Activated naive CD4-positive, alpha-beta T cell treated with anti-CD3 and anti-CD28 coated beads for 36 hours (primary cell): ENCODE measurements around the gene AUTS2. TPM values are rescaled to one million over a fixed set of nuclear protein-coding genes. Genes with fewer than 3 reads are reported as not detected.

Source experiments
- CTCF ChIA-PET: fragments of 350-600 bp; sonication (Branson Sonifier 250); formaldehyde crosslinking; loops from one replicate; lab custom pipeline; 2021; ENCODE audit warnings: antibody characterized with exemption; lab: Charles Lee
- DNase-seq: peaks from one replicate; pipeline ENCODE4 v3.0.0-alpha.2; 2020
- H3K27ac Mint-ChIP-seq: one replicate; pipeline ENCODE4 v1.8.0; 2021; ENCODE audit warnings: mild to moderate bottlenecking, mixed read lengths
- H3K27me3 Mint-ChIP-seq: one replicate; pipeline ENCODE4 v1.8.0; 2021; ENCODE audit warnings: low read depth, mixed read lengths
- H3K36me3 Mint-ChIP-seq: one replicate; pipeline ENCODE4 v1.8.0; 2021; ENCODE audit warnings: low read depth, mixed read lengths
- H3K4me1 Mint-ChIP-seq: one replicate; pipeline ENCODE4 v1.8.0; 2021; ENCODE audit warnings: low read depth, mixed read lengths
- H3K4me3 Mint-ChIP-seq: one replicate; pipeline ENCODE4 v1.8.0; 2021; ENCODE audit warnings: mild to moderate bottlenecking, moderate library complexity, mixed read lengths
- H3K9me3 Mint-ChIP-seq: one replicate; pipeline ENCODE4 v1.8.0; 2021; ENCODE audit warnings: mixed read lengths
- intact Hi-C: fragments of 100-400 bp; cut with micrococcal nuclease; formaldehyde crosslinking; loops from one replicate; pipeline ENCODE4 v1.15.1; 2023
- total RNA-seq, 2 experiments: library from RNA; stranded (reverse); gene quantifications; one replicate each; pipeline ENCODE4 v1.2.3, GENCODE V29; 2021

The AUTS2 gene
- total RNA-seq, 2 experiments from 2014 or later, result 0.79 to 1.1 TPM

DNA sequence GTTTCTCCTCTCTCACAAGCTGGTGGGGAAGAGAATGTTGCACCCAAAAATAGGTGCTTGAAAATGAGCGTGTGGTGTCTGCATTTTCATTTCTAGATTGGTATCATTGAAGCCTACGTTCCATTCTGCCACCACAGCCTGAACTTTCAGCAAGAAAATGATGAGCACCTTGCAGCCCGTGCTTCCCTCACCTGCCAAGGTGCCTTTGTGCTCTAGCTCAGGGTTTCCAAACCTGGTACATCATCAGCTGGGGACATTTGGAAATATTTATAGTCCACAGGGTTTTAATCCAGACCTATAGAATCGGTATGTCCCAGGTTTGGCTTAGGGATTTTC lies 701.2 kb downstream of the AUTS2 start:
- Mint-ChIP-seq H3K4me3 (no peak overlapping the region), H3K27ac (no peak overlapping the region), H3K9me3 (peaks cover 2% of the 10 kb centered on the region), H3K36me3 (no peaks in the 10 kb centered on the region), H3K4me1 (no peaks in the 10 kb centered on the region), H3K27me3 (no peaks in the 10 kb centered on the region)
- DNase-seq, result no peak
- CTCF ChIA-PET, result no interaction called here
- intact Hi-C loops, result no loop called here

DNA sequence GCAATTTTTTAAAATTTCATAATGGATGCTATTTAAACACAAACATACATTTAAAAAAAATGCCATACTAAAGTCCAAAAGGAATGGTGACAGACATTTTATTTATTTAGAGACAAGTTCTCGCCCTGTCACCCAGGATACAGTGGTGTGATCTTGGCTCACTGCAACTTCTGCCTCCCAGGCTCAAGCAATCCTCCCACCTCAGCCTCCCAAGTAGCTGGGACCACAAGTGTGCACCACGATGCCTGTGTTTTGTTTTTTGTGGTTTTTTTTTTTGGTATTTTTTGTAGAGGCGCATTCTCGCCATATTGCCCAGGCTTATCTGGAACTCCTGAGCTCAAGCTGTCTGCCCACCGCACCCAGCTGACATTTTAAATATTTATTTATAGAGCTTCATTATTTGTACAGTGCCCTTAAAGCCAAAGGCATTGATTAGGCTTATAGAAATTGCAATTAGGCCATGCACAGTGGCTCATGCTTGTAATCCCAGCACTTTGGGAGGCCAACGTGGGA lies 703.5 kb downstream of the AUTS2 start:
- Mint-ChIP-seq H3K9me3 (peaks cover 5% of the 10 kb centered on the region), H3K4me3 (no peak overlapping the region), H3K27me3 (no peaks in the 10 kb centered on the region), H3K4me1 (no peaks in the 10 kb centered on the region), H3K36me3 (no peaks in the 10 kb centered on the region), H3K27ac (no peak overlapping the region)
- CTCF ChIA-PET, result no interaction called here
- no peak for DNase-seq
- intact Hi-C loops, result no loop called here

DNA sequence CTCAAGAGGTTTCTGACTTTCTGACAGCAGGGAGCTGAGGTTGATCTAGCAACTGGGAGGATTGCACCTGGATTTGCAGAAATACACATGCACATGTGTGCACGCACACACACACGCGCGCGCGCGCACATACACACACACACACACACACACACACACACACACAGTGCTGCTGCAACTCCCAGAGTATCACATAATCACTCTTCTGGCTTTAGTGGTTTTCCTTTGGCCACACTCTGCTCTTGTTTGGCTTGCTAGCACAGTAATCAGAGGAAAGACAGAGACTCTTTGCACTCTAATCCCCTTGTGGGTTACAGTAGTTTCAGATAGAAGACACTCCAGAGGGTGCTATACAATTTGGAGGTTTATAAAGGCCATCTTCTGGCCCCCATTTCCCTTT lies 705.0 kb downstream of the AUTS2 start:
- Mint-ChIP-seq H3K27me3 (no peaks in the 10 kb centered on the region), H3K9me3 (peaks cover 5% of the 10 kb centered on the region), H3K27ac (no peak overlapping the region), H3K4me3 (no peak overlapping the region), H3K4me1 (peaks cover 5% of the 10 kb centered on the region), H3K36me3 (no peaks in the 10 kb centered on the region)
- intact Hi-C loops, result no loop called here
- CTCF ChIA-PET, result no interaction called here
- no peak for DNase-seq

GRCh38 chr7:70303780-70304179 lies 705.5 kb downstream of the AUTS2 start:
- Mint-ChIP-seq H3K9me3 (peaks cover 5% of the 10 kb centered on the region), H3K27me3 (no peaks in the 10 kb centered on the region), H3K4me3 (no peak overlapping the region), H3K36me3 (no peaks in the 10 kb centered on the region), H3K27ac (no peak overlapping the region), H3K4me1 (peaks cover 5% of the 10 kb centered on the region)
- DNase-seq, result no peak
- CTCF ChIA-PET, result no interaction called here
- intact Hi-C loops, result no loop called here

- no peak for DNase-seq
- H3K4me1 Mint-ChIP-seq, result peaks cover 5% of the 10 kb centered on the region
- peaks cover 5% of the 10 kb centered on the region for H3K9me3 Mint-ChIP-seq
- CTCF ChIA-PET, result no interaction called here
- no peak overlapping the region for H3K4me3 Mint-ChIP-seq
- intact Hi-C loops, result no loop called here
- no peak overlapping the region for H3K27ac Mint-ChIP-seq
- no peaks in the 10 kb centered on the region for H3K36me3 Mint-ChIP-seq
- no peaks in the 10 kb centered on the region for H3K27me3 Mint-ChIP-seq
Observed at GRCh38 chr7:70306173-70306572, 707.9 kb downstream of the AUTS2 start.

DNA sequence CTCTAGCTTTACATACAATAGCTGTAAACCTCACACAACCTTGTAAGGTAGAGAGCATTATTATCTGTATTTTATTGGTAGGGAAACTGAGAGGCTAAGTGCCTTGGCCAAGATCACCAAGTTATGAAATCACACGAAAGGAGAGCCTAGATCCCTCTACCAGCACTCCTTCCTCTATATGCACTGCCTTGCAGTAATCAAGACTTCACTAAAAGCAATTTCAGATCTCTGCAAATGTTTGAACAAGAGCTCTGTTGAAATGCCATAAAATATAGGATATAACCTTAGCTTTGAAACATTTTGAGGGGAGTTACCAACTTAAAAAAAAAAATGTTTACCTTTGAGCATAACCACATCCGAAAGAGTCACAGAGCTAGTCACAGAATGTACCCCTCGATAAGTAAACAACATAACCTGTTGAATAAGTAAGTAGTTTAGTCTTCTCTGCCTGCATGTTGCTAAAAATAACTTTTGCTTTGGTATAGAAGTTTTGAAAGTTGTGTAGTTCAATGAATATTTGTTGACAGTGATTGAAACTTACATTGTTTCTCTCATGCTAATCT lies 709.4 kb downstream of the AUTS2 start:
- Mint-ChIP-seq H3K4me1 (peaks cover 5% of the 10 kb centered on the region), H3K9me3 (peaks cover 5% of the 10 kb centered on the region), H3K27me3 (no peaks in the 10 kb centered on the region), H3K36me3 (no peaks in the 10 kb centered on the region), H3K27ac (no peak overlapping the region), H3K4me3 (no peak overlapping the region)
- intact Hi-C loops, result no loop called here
- CTCF ChIA-PET, result interaction anchor here (0.6 kb wide), 1 partner anchor 72 kb away, joined by 6 read pairs; no protein-coding TSS in a partner anchor
- DNase-seq, result no peak

GRCh38 chr7:70312336-70312735 lies 714.1 kb downstream of the AUTS2 start:
- Mint-ChIP-seq H3K4me1 (peaks cover 13% of the 10 kb centered on the region), H3K9me3 (peaks cover 2% of the 10 kb centered on the region), H3K27me3 (no peaks in the 10 kb centered on the region), H3K4me3 (no peak overlapping the region), H3K36me3 (no peaks in the 10 kb centered on the region), H3K27ac (no peak overlapping the region)
- intact Hi-C loops, result loop anchor here (10.0 kb wide), 1 partner anchor 382 kb away; no protein-coding TSS in a partner anchor
- DNase-seq, result no peak
- CTCF ChIA-PET, result no interaction called here

DNA sequence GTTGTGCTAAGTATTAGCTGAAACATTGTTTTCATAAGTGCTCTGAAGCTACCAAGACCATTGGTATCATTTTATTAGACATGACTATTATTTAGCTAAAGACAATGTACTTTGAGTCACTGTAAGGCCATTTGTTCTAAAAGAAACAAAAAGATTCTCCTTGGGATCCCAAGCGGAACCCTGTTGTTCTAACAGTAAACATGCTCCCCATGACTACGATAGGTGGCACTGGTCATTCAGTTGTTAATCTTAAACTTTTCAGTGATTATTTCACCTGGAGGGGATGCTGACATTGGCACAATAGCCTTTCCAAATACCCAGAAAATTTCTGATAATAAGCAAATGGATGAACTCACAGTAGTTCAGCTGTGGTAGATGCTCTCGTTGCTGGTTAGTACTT lies 715.0 kb downstream of the AUTS2 start:
- Mint-ChIP-seq H3K4me1 (peaks cover 11% of the 10 kb centered on the region), H3K36me3 (no peaks in the 10 kb centered on the region), H3K9me3 (peaks cover 2% of the 10 kb centered on the region), H3K4me3 (no peak overlapping the region), H3K27me3 (no peaks in the 10 kb centered on the region), H3K27ac (no peak overlapping the region)
- intact Hi-C loops, result loop anchor here (10.0 kb wide), 1 partner anchor 382 kb away; no protein-coding TSS in a partner anchor
- DNase-seq, result no peak
- CTCF ChIA-PET, result interaction anchor here (0.6 kb wide), 1 partner anchor 143 kb away, joined by 4 read pairs; no protein-coding TSS in a partner anchor

DNA sequence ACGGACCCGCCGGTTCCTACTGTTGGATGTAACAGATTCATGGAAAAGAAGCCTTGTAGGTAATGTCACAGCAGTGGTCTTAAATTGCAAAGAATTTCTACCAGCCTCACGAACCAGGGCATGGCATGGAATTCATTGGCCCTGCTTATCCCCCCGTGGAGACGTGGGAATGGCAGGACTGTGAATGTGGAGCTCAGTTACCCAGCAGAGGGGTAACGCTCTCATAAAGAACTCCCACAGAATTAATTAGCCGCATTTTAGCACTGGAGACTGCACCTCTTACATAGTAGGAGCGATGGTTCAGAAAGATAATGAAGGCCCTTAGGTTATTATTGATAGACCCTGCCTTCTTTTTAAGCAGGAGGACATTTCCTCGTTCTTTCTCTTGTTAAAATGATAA lies 715.4 kb downstream of the AUTS2 start:
- DNase-seq, result no peak
- H3K9me3 Mint-ChIP-seq, result peaks cover 2% of the 10 kb centered on the region
- H3K36me3 Mint-ChIP-seq, result no peaks in the 10 kb centered on the region
- intact Hi-C loops, result loop anchor here (10.0 kb wide), 1 partner anchor 381 kb away; no protein-coding TSS in a partner anchor
- H3K27me3 Mint-ChIP-seq, result no peaks in the 10 kb centered on the region
- peaks cover 11% of the 10 kb centered on the region for H3K4me1 Mint-ChIP-seq
- no peak overlapping the region for H3K27ac Mint-ChIP-seq
- H3K4me3 Mint-ChIP-seq, result no peak overlapping the region
- CTCF ChIA-PET, result no interaction called here

DNA sequence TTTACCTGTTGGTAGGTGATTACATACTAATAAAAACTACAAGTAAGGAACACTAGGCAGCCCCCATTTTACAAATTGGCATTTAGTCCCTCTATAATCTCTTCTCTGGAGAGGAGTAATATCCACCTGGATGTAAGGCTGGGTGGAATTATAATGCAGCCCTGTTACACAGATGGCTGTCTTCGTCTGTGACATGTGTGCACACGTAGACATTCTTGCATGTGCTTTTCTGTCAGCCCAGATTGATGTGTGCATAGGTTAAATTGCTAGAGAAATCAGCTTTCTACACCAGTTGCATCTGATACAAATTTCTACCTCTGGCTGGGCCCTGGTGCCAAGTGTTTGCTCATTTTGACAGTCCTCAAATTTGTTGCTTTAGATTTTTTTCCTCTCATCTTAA lies 715.9 kb downstream of the AUTS2 start:
- Mint-ChIP-seq H3K27ac (no peak overlapping the region), H3K36me3 (no peaks in the 10 kb centered on the region), H3K4me3 (no peak overlapping the region), H3K27me3 (no peaks in the 10 kb centered on the region), H3K9me3 (peaks cover 2% of the 10 kb centered on the region), H3K4me1 (peaks cover 11% of the 10 kb centered on the region)
- DNase-seq, result no peak
- CTCF ChIA-PET, result no interaction called here
- intact Hi-C loops, result loop anchor here (10.0 kb wide), 1 partner anchor 381 kb away; no protein-coding TSS in a partner anchor

- Mint-ChIP-seq H3K4me3 (no peak overlapping the region), H3K27me3 (no peaks in the 10 kb centered on the region), H3K9me3 (peaks cover 2% of the 10 kb centered on the region), H3K36me3 (no peaks in the 10 kb centered on the region), H3K27ac (no peak overlapping the region), H3K4me1 (peaks cover 11% of the 10 kb centered on the region)
- CTCF ChIA-PET, result no interaction called here
- DNase-seq, result peak; percentile 33
- intact Hi-C loops, result loop anchor here (10.0 kb wide), 1 partner anchor 378 kb away; no protein-coding TSS in a partner anchor
Observed at GRCh38 chr7:70316745-70317144, 718.5 kb downstream of the AUTS2 start.

DNA sequence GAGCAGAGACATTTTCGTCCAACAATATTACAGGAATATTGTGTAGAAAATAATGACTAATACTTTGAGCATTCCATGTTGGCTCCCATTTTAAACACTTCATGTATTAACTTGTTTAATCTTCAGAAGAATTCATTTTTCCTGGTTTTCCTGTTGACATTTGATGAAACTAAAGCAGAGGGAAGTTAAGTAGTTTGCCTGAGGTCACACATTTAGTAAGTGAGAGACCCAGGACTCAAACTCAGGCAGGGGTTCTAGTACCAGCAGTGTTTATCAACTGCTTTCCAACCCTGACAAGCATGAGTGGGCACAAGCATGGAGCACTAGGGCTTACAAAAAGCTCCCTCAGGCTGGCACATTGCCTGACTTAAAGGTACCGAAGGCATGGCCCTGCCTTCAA lies 719.1 kb downstream of the AUTS2 start:
- Mint-ChIP-seq H3K9me3 (peaks cover 2% of the 10 kb centered on the region), H3K4me3 (no peak overlapping the region), H3K36me3 (no peaks in the 10 kb centered on the region), H3K4me1 (peaks cover 11% of the 10 kb centered on the region), H3K27ac (no peak overlapping the region), H3K27me3 (no peaks in the 10 kb centered on the region)
- intact Hi-C loops, result loop anchor here (10.0 kb wide), 1 partner anchor 377 kb away; no protein-coding TSS in a partner anchor
- DNase-seq, result no peak
- CTCF ChIA-PET, result no interaction called here

- peaks cover 2% of the 10 kb centered on the region for H3K9me3 Mint-ChIP-seq
- DNase-seq, result no peak
- H3K36me3 Mint-ChIP-seq, result no peaks in the 10 kb centered on the region
- H3K27me3 Mint-ChIP-seq, result no peaks in the 10 kb centered on the region
- peaks cover 11% of the 10 kb centered on the region for H3K4me1 Mint-ChIP-seq
- CTCF ChIA-PET, result no interaction called here
- H3K27ac Mint-ChIP-seq, result no peak overlapping the region
- no peak overlapping the region for H3K4me3 Mint-ChIP-seq
- intact Hi-C loops, result loop anchor here (10.0 kb wide), 1 partner anchor 376 kb away; no protein-coding TSS in a partner anchor
Observed at GRCh38 chr7:70318511-70318910, 720.2 kb downstream of the AUTS2 start.
